GM19468 (cell line): ENCODE measurements around the gene GFOD1.

Source experiments
- ATAC-seq: cut with Tn5 transposase; IDR thresholded peaks from one replicate; pipeline ENCODE4 v1.9.1; 2021; ENCODE audit warnings: mild to moderate bottlenecking, moderate library complexity, moderate number of reproducible peaks; ENCODE audit not compliant: unreplicated experiment; ENCODE audit errors: extremely low read depth

The GFOD1 gene

DNA sequence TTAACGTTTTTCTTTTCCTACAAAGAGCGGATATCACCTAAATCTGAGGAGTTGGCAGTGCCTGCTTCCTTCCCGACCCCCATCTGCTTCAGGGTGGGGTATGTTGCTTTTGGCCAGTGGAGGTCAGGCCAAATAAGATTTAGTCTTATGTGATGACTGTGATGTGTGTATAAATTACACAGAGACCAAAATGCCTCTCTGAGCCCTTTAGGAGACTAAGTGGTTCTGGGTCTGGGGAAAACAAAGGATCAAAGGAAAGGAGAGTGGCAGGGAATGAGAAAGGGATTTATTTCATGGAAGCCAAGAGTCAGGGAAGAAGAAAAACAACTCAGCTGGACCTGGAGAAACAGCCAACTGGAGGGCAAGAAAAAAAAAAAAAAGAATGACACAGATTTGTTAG lies 120.0 kb downstream of the GFOD1 start:
- no peak for ATAC-seq

- no peak for ATAC-seq
Measured at GRCh38 chr6:13365320-13365719, 122.1 kb downstream of the GFOD1 start.

- ATAC-seq, result no peak
Measured at GRCh38 chr6:13364842-13365241, 122.6 kb downstream of the GFOD1 start.

DNA sequence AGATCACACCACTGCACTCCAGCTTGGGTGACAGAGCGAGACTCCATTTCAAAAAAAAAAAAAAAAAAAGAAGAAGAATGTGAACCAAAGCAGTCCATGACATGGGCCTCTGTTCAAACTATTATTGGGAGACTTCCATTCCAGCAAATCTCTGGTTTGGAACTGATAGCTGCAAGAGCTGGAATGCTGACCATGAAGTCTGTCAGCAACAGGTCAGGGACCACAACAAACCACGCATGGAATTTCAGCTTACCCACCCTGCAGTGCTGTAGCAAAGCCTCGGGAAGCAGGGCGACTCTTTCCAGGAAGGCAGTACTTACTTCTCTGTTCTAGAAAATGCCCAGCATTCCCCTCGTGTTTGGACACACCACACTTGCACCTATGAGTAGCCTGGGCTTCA lies 125.0 kb downstream of the GFOD1 start:
- no peak for ATAC-seq

GRCh38 chr6:13360671-13361540 lies 126.5 kb downstream of the GFOD1 start:
- ATAC-seq, result no peak

DNA sequence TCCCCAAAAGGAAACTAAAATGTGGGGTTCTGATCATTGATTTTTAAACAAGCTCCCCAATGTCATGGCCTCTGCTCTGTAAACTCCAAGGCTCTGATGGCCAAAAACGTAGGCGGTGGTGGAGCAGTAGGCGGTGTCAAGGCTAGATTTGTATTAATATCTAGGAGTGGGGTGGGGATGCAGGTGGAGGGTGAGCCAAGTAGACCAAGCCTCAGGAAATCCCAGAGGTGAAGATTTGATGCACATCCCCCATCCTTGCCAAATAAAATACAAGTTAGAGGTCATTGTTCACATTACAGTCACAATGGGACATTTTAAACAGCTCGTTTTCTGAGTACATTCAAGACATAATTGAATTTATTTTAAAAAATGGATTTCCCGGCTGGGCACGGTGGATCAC lies 128.1 kb downstream of the GFOD1 start:
- ATAC-seq, result no peak

GRCh38 chr6:13358511-13358910 lies 128.9 kb downstream of the GFOD1 start:
- ATAC-seq, result no peak

DNA sequence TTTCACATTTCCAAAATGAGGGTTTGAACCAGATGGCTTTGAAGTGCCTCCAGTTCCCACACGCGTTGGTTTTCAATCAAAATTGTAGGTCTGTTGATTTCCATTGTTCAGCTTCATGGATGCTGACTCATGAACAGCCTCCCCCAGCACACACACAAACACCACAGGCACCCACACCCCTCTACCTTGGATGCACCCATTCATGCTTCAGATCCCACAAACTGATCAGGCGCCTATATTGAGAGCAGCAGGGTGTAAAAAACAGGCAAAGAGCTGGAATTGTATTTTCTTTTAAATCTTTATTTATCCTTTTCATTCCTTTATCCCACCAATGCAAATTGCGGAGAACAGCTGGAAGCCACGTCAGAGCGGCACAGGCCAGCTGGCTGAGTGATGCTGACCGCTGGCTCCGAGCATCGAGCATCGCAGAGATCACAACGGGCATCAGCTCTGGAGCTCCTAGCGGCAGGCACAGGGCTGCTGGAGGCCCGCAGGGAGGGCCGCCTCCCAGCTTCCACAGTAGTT lies 129.8 kb downstream of the GFOD1 start:
- no peak for ATAC-seq

DNA sequence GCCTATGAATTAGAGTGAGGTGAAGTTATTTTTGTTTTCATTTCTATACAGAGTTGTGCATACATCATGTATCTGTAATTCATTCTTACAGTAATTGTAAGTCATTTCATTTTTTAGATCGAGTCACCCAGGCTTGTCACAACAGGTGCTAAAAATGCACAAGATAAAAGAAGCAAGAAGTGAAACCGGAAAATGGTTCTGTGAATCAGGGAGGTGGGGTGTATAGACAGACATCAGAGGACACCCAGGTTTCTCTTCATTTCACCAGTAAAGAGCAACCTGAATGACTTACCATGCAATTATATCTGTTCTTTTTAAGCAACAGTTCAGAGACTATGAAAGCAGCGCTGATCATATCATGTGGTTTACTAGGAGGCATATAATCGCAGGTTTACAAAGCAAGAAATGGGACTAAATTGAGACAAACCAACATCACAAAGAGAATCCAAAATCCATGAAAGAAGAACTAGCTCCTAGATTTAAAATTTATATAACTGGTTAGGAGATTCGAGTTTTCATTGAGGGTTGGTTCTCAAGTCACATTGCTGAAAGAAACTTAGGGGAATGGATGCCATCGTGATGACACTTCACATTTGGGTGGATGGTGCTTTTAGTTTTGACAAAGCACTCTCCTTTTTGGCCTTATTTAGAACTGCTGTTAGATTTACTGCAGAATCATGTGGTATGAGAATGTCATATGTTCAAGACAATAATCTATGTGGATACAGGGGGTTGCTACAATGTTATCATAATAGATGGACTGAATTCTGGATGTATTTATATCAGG lies 131.2 kb downstream of the GFOD1 start:
- ATAC-seq, result peak; percentile 88

DNA sequence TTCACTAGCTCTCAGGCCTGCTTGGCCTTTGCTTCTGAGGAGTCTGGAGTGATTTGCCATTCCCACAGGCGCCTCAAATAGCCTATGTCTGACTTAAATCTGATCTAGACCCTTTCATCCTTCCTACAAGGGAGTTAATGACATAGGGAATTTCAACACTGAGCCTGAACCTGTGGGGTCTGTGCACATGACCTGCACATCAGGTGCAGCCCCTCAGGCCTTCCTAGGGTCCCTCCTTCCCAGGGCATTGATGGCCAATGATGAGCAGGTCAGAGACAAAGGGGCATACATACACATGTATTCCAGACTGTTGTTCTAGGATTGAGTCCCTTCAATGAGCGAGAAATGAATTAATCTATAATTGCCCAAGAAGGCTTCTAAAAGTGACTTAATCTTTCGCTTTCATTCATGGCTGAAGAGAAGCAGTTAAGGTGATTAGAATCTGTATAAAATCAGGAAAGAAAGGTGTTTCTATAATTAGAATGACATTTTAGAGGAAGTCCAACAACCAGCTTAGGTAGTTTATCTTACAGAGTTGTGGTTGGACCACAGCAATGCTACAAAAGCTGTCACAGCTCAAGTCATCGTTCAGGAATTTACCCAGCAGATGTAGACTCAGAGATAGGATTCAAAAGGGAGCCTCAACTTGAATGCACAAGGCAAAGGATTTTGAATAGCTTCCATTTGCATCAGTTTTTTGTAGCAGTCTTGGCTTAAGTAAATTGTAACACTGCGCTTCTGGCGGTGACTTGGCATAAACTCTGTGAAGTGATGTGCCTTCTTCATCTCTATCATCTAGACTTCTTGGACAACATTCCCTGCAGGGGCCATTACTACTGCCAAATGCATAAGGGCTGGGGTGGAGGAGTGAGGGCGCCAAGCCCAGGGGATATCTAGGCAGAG lies 132.1 kb downstream of the GFOD1 start:
- no peak for ATAC-seq

DNA sequence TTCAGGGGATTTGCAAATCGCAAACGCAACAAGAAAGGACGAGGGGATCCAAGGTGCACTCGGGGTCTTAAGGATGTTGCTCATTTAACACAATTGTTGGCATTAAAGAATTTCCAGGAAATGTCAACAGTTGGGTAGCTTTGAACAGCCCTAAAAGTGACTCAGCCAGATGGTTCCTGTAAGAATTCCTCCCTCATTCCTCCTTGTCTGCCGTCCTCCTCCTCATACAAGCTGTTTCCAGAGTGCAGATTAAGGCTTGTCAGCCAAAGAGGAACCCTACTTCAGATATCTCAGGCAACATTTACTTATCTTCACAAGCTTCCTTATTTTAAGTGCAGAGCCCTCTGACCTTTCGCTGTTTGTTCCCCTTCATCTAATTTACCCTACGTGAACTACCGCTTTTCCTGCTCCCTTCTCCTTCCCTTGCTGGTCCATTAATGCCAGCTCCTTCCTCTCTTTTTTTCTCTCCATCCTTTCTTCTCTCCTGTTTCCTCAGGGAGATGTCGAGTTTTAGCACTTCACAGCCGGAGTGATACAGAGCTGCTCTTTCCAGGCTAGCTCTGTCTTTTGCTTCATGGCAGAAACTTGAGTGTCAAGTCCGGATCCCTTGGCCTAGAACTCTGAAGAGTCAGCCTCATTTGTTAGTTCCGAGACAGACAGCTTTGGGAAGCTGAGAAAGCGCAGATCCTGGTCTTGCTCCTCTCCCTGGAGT lies 132.9 kb downstream of the GFOD1 start:
- no peak for ATAC-seq

GRCh38 chr6:13352165-13352564 lies 135.2 kb downstream of the GFOD1 start:
- no peak for ATAC-seq

GRCh38 chr6:13351271-13351670 lies 136.1 kb downstream of the GFOD1 start:
- ATAC-seq, result no peak

DNA sequence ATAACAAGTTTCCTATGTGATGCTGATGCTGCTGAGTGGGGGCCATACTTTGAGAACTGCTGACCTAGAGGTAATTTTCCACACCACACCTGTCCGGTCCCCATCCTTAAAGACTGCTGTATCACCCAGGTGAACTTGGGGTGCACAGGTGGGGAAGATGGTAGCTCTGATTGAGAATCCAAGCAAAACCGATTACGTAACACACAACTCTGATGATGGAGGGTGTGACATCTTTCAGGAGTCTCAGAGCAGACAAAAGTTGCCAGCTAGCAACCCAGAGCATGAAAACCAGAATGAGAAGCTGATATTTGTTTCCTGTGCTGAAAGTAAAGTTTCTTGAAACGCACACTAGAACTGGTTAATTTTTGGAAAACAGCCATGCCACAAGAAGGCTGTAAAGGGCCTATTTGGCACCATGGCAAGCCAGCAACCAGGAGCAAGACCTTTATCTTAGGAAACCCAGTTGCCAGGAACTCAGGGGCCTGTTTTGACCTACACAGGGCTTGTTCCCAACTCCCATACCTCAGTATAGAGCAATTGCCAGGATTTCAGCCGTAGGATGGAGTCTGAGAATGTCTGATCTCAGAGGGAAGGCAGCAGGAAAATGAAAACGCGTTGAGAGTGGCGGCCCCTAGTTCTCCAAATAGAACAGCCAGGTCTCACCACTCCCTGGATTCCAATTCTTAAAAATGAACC lies 137.4 kb downstream of the GFOD1 start:
- no peak for ATAC-seq

- ATAC-seq, result no peak
Measured at GRCh38 chr6:13348334-13349113, 138.9 kb downstream of the GFOD1 start.

GRCh38 chr6:13346245-13346644 lies 141.2 kb downstream of the GFOD1 start:
- ATAC-seq, result no peak

- no peak for ATAC-seq
Measured at GRCh38 chr6:13342414-13343019, 144.9 kb downstream of the GFOD1 start.
